Psoas muscle (tissue), 8 donors: ENCODE measurements around the gene KHDC4. TPM values are rescaled to one million over a fixed set of nuclear protein-coding genes. Genes with fewer than 3 reads are reported as not detected.

Source experiments
- ATAC-seq, 4 donors: fragments of 200-7000 bp; cut with Tn5 transposase; one replicate each; pipeline ENCODE4 v1.9.1; 2020; ENCODE audit warnings: moderate library complexity in 3 of 4, mild to moderate bottlenecking in 2 of 4
- DNase-seq, 2 donors: peaks; one replicate each; pipeline ENCODE4 v3.0.0-alpha.2; 2020
- H3K27ac ChIP-seq: fragments of 200-600 bp; one replicate; pipeline ENCODE4 v1.8.0; 2022
- H3K27me3 ChIP-seq, 3 donors: fragments of 200-600 bp in 1 of 3; one replicate each; pipeline versions ENCODE4 v1.6.1 to v1.8.0; 2013 to 2022; ENCODE audit warnings: low read length in 2 of 3, mild to moderate bottlenecking in 2 of 3, moderate library complexity in 1 of 3; ENCODE audit not compliant: insufficient read depth in 3 of 3
- H3K36me3 ChIP-seq, 2 donors: fragments of 200-600 bp in 1 of 2; one replicate each; pipeline versions ENCODE4 v1.6.1 to v1.8.0; 2013 to 2022; ENCODE audit warnings: low read depth in 1 of 2, mild to moderate bottlenecking in 1 of 2, moderate library complexity in 1 of 2; ENCODE audit not compliant: insufficient read depth in 1 of 2
- H3K4me1 ChIP-seq: fragments of 200-600 bp; one replicate; pipeline ENCODE4 v1.8.0; 2022
- H3K4me3 ChIP-seq: fragments of 200-600 bp; one replicate; pipeline ENCODE4 v1.8.0; 2022; ENCODE audit warnings: mild to moderate bottlenecking
- H3K9me3 ChIP-seq: fragments of 200-600 bp; one replicate; pipeline ENCODE4 v1.8.0; 2022
- CTCF ChIP-seq: fragments of 200-600 bp; IDR thresholded peaks from one replicate; pipeline ENCODE4 v1.8.0; 2022; ENCODE audit warnings: antibody characterized with exemption
- WGBS, 3 donors: extraction: QIAGEN DNeasy Blood & Tissue Kit; methylation state at CpG; one replicate each; pipeline versions ENCODE4 v1.1.6 to v1.1.7; 2013; 5-methylcytosine and 5-hydroxymethylcytosine counted together
- intact Hi-C, 2 donors: fragments of 100-400 bp; cut with DNase I; formaldehyde crosslinking; loops; one replicate each; pipeline versions ENCODE4 v1.11.0 to v1.14.2; 2022
- polyA plus RNA-seq, 3 donors: library from polyadenylated mRNA; stranded (reverse); fragments of 200-250 nt; gene quantifications; one replicate each; pipeline ENCODE4 v1.2.3, GENCODE V29; 2013
- total RNA-seq, 4 donors: library from RNA; stranded (reverse); fragmentation: NEBNext Ultra II Directional in 2 of 4; extraction: Animal tissue kit (Norgen Biotek cat#: 25700) in 2 of 4; gene quantifications; one replicate each; pipeline versions ENCODE4 v1.2.1 to v1.2.4, GENCODE V29; 2021 to 2023
- donor health status: healthy with polysubstance abuse.
- donor health status: DM: no; HTN: no; CAD: no; lungs with moderate emphysema.
- donor health status: Bipolar disorder and iron deficiency.
- donor health status: healthy.
- donor health status: DM: yes; HTN: yes; CAD: no.
- donor health status: DM: no; HTN: no; CAD: no.
- donor health status: DM: no; HTN: no; CAD: no.
- donor health status: DM: yes; HTN: yes; CAD: no.

KHDC4 gene
- total and polyA plus RNA-seq, 7 donors, result 11.0 to 33.1 (median 20.7) TPM

GRCh38 chr1:155968670-155969069 lies 34.5 kb upstream of the KHDC4 start:
- H3K4me1 ChIP-seq, result peaks cover 75% of the 10 kb centered on the region
- peaks cover 4 to 41% of the 10 kb centered on the region in 2 donors for H3K36me3 ChIP-seq
- no peaks in the 10 kb centered on the region for H3K9me3 ChIP-seq
- DNase-seq (peak; percentile 78 to 86), ATAC-seq (peak; percentile 76 to 86 (median 81))
- peak overlapping the region; percentile 55 for H3K4me3 ChIP-seq
- WGBS, 3 donors, result 4 to 12% (median 5%) methylated on average over 3 of the region's 3 CpGs
- no peaks in the 10 kb centered on the region for H3K27me3 ChIP-seq
- no peak for TF ChIP-seq CTCF
- peak overlapping the region; percentile 89 for H3K27ac ChIP-seq
- intact Hi-C loops, result no loop called here

- Histone ChIP-seq H3K27ac (peak overlapping the region; percentile 89), H3K27me3 (no peaks in the 10 kb centered on the region), H3K4me1 (peaks cover 69% of the 10 kb centered on the region), H3K4me3 (peak overlapping the region; percentile 55), H3K9me3 (no peaks in the 10 kb centered on the region), H3K36me3 (peaks cover 4 to 48% of the 10 kb centered on the region in 2 donors)
- ATAC-seq, result peak in 1 of 4 donors; percentile 1
- TF ChIP-seq CTCF, result no peak
- WGBS, 3 donors, result 36 to 39% (median 38%) methylated on average over 7 of the region's 7 CpGs
- no peak for DNase-seq
- intact Hi-C loops, result no loop called here
Observed at GRCh38 chr1:155968051-155968400, 33.8 kb upstream of the KHDC4 start.

GRCh38 chr1:155967341-155968050 lies 33.3 kb upstream of the KHDC4 start:
- Histone ChIP-seq H3K9me3 (no peaks in the 10 kb centered on the region), H3K36me3 (peaks cover 4 to 53% of the 10 kb centered on the region in 2 donors), H3K4me3 (peak overlapping the region; percentile 55), H3K4me1 (peaks cover 64% of the 10 kb centered on the region), H3K27me3 (no peaks in the 10 kb centered on the region), H3K27ac (peak overlapping the region; percentile 89)
- DNase-seq (peak in 1 of 2 donors; percentile 72), ATAC-seq (peak; percentile 24 to 62 (median 45))
- no peak for TF ChIP-seq CTCF
- WGBS, 3 donors, result 9 to 20% (median 16%) methylated on average over 13 of the region's 13 CpGs
- intact Hi-C loops, result no loop called here

- peak overlapping the region; percentile 55 for H3K4me3 ChIP-seq
- no peak for DNase-seq
- no peak for ATAC-seq
- no peaks in the 10 kb centered on the region for H3K9me3 ChIP-seq
- H3K36me3 ChIP-seq, result peaks cover 4 to 61% of the 10 kb centered on the region in 2 donors
- WGBS, 3 donors, result 27 to 33% (median 29%) methylated on average over 7 of the region's 7 CpGs
- no peak for TF ChIP-seq CTCF
- peaks cover 64% of the 10 kb centered on the region for H3K4me1 ChIP-seq
- intact Hi-C loops, result no loop called here
- H3K27ac ChIP-seq, result peak overlapping the region; percentile 89
- no peaks in the 10 kb centered on the region for H3K27me3 ChIP-seq
Observed at GRCh38 chr1:155966750-155967149, 32.5 kb upstream of the KHDC4 start.

- no peak for ATAC-seq
- no peak for DNase-seq
Observed at GRCh38 chr1:155966135-155966534, 31.9 kb upstream of the KHDC4 start.

More at GRCh38 chr1:155966135-155966534, 31.9 kb upstream of the KHDC4 start:
- TF ChIP-seq CTCF, result peak; percentile 19
- H3K27ac ChIP-seq, result peak overlapping the region; percentile 89
- H3K27me3 ChIP-seq, result no peaks in the 10 kb centered on the region
- peaks cover 63% of the 10 kb centered on the region for H3K4me1 ChIP-seq
- WGBS, 3 donors, result 67 to 73% (median 72%) methylated on average over 9 of the region's 9 CpGs
- H3K4me3 ChIP-seq, result no peak overlapping the region
- H3K9me3 ChIP-seq, result no peaks in the 10 kb centered on the region
- H3K36me3 ChIP-seq, result peaks cover 4 to 67% of the 10 kb centered on the region in 2 donors
- intact Hi-C loops, result no loop called here
